Activated CD8-positive, alpha-beta T cell treated with anti-CD3 and anti-CD28 coated beads for 36 hours (primary cell): ENCODE data around the gene SH2D2A. TPM values are rescaled to one million over a fixed set of nuclear protein-coding genes. Genes with fewer than 3 reads are reported as not detected.

Experiments used
- ATAC-seq: fragments of 200-7000 bp; cut with Tn5 transposase; one replicate; pipeline ENCODE4 v1.10.0; 2021; ENCODE audit warnings: mild to moderate bottlenecking, moderate library complexity
- CTCF ChIA-PET: fragments of 350-600 bp; sonication (Branson Sonifier 250); formaldehyde crosslinking; loops from one replicate; lab custom pipeline; 2021; ENCODE audit warnings: antibody characterized with exemption; lab: Charles Lee
- POLR2A ChIA-PET: fragments of 350-600 bp; sonication (Branson Sonifier 250); formaldehyde crosslinking; loops from one replicate; lab custom pipeline; 2021; ENCODE audit warnings: antibody characterized with exemption; lab: Charles Lee
- DNase-seq: peaks from one replicate; pipeline ENCODE4 v3.0.0-alpha.2; 2020
- H3K27ac Mint-ChIP-seq: one replicate; pipeline ENCODE4 v1.8.0; 2021; ENCODE audit warnings: mild to moderate bottlenecking, mixed read lengths
- H3K27me3 Mint-ChIP-seq: one replicate; pipeline ENCODE4 v1.8.0; 2021; ENCODE audit warnings: mixed read lengths
- H3K36me3 Mint-ChIP-seq: one replicate; pipeline ENCODE4 v1.8.0; 2021; ENCODE audit warnings: low read depth, mixed read lengths
- H3K4me1 Mint-ChIP-seq: one replicate; pipeline ENCODE4 v1.8.0; 2021; ENCODE audit warnings: low read depth, mixed read lengths
- H3K4me3 Mint-ChIP-seq: one replicate; pipeline ENCODE4 v1.8.0; 2021; ENCODE audit warnings: mild to moderate bottlenecking, moderate library complexity, mixed read lengths
- H3K9me3 Mint-ChIP-seq: one replicate; pipeline ENCODE4 v1.8.0; 2021; ENCODE audit warnings: mixed read lengths
- CTCF ChIP-seq: fragments of 200-600 bp; IDR thresholded peaks from one replicate; pipeline ENCODE4 v1.8.0; 2022; ENCODE audit warnings: antibody characterized with exemption, mild to moderate bottlenecking
- intact Hi-C: fragments of 100-400 bp; cut with micrococcal nuclease; formaldehyde crosslinking; loops from one replicate; pipeline ENCODE4 v1.10.0; 2022
- total RNA-seq, 2 experiments: library from RNA; stranded (reverse); gene quantifications; one replicate each; pipeline ENCODE4 v1.2.3, GENCODE V29; 2021

Gene SH2D2A
- total RNA-seq, 2 experiments from 2014 or later: 297 to 315 TPM

- Mint-ChIP-seq H3K27ac (no peak overlapping the region), H3K27me3 (no peaks in the 10 kb centered on the region), H3K36me3 (peaks cover 35% of the 10 kb centered on the region), H3K9me3 (no peaks in the 10 kb centered on the region), H3K4me3 (no peak overlapping the region), H3K4me1 (peaks cover 30% of the 10 kb centered on the region)
- intact Hi-C loops: no loop called here
- DNase-seq (no peak), ATAC-seq (no peak)
- no peak for TF ChIP-seq CTCF
- ChIA-PET POLR2A (interaction anchor here (1.0 to 2.1 kb wide), 4 partner anchors 9 to 52 kb away, joined by 3 to 15 read pairs (median 10); no protein-coding TSS in a partner anchor), CTCF (interaction anchor here (0.9 to 3.4 kb wide), 6 partner anchors 16 to 92 kb away, joined by 3 to 17 read pairs (median 5); partner anchors contain the start of genes INSRR and NTRK1)
Observed at GRCh38 chr1:156781585-156782186, 35.0 kb downstream of the SH2D2A start.

- Mint-ChIP-seq H3K4me3 (no peak overlapping the region), H3K9me3 (no peaks in the 10 kb centered on the region), H3K4me1 (peaks cover 50% of the 10 kb centered on the region), H3K27ac (peak overlapping the region; percentile 13), H3K27me3 (no peaks in the 10 kb centered on the region), H3K36me3 (peaks cover 36% of the 10 kb centered on the region)
- ChIA-PET CTCF (interaction anchor here (2.7 to 4.1 kb wide), 3 partner anchors 51 to 88 kb away, joined by 10 to 28 read pairs (median 18); partner anchors contain the start of gene NTRK1), POLR2A (no interaction called here)
- ATAC-seq (no peak), DNase-seq (no peak)
- no peak for TF ChIP-seq CTCF
- intact Hi-C loops: no loop called here
Observed at GRCh38 chr1:156777573-156777972, 39.1 kb downstream of the SH2D2A start.

GRCh38 chr1:156776942-156777341 lies 39.7 kb downstream of the SH2D2A start:
- ChIA-PET CTCF (interaction anchor here (1.0 to 4.1 kb wide), 4 partner anchors 9 to 87 kb away, joined by 8 to 28 read pairs (median 14); partner anchors contain the start of genes NTRK1 and PRCC), POLR2A (interaction anchor here (1.1 kb wide), 1 partner anchor 9 kb away, joined by 3 read pairs; no protein-coding TSS in a partner anchor)
- Mint-ChIP-seq H3K27me3 (no peaks in the 10 kb centered on the region), H3K36me3 (peaks cover 33% of the 10 kb centered on the region), H3K4me1 (peaks cover 56% of the 10 kb centered on the region), H3K4me3 (no peak overlapping the region), H3K9me3 (no peaks in the 10 kb centered on the region), H3K27ac (peak overlapping the region; percentile 11)
- no peak for TF ChIP-seq CTCF
- intact Hi-C loops: no loop called here
- no peak for DNase-seq
- ATAC-seq: no peak

GRCh38 chr1:156775799-156776198 lies 40.8 kb downstream of the SH2D2A start:
- Mint-ChIP-seq H3K27ac (peak overlapping the region; percentile 60), H3K9me3 (no peaks in the 10 kb centered on the region), H3K4me3 (no peak overlapping the region), H3K36me3 (peaks cover 29% of the 10 kb centered on the region), H3K4me1 (peaks cover 52% of the 10 kb centered on the region), H3K27me3 (no peaks in the 10 kb centered on the region)
- CTCF ChIA-PET: interaction anchor here (2.7 to 4.1 kb wide), 3 partner anchors 49 to 86 kb away, joined by 10 to 28 read pairs (median 18); partner anchors contain the start of gene NTRK1
- intact Hi-C loops: no loop called here
- peak; percentile 66 for ATAC-seq
- POLR2A ChIA-PET: interaction anchor here (0.6 to 1.1 kb wide), 2 partner anchors 8 to 20 kb away, joined by 3 read pairs; no protein-coding TSS in a partner anchor
- no peak for TF ChIP-seq CTCF
- DNase-seq: no peak

GRCh38 chr1:156773607-156774006 lies 43.0 kb downstream of the SH2D2A start:
- H3K4me1 Mint-ChIP-seq: peaks cover 68% of the 10 kb centered on the region
- POLR2A ChIA-PET: interaction anchor here (0.7 to 1.8 kb wide), 4 partner anchors 8 to 44 kb away, joined by 3 to 9 read pairs (median 4); no protein-coding TSS in a partner anchor

More at GRCh38 chr1:156773607-156774006, 43.0 kb downstream of the SH2D2A start:
- CTCF ChIA-PET: interaction anchor here (1.8 to 4.0 kb wide), 2 partner anchors 47 to 116 kb away, joined by 4 to 63 read pairs; partner anchors contain the start of genes ISG20L2 and METTL25B
- intact Hi-C loops: no loop called here
- DNase-seq (no peak), ATAC-seq (peak; percentile 25)
- no peak overlapping the region for H3K4me3 Mint-ChIP-seq
- no peaks in the 10 kb centered on the region for H3K27me3 Mint-ChIP-seq
- H3K9me3 Mint-ChIP-seq: no peaks in the 10 kb centered on the region
- H3K36me3 Mint-ChIP-seq: peaks cover 46% of the 10 kb centered on the region
- TF ChIP-seq CTCF: peak; percentile 19
- H3K27ac Mint-ChIP-seq: no peak overlapping the region
